Measurements from ENCODE around the gene RAB34. TPM values are rescaled to one million over a fixed set of nuclear protein-coding genes. Genes with fewer than 3 reads are reported as not detected.

RAB34 gene
- total RNA-seq, 1 experiment from 2014 or later, result 158 TPM

GRCh38 chr17:28728364-28729200 lies 10.9 kb upstream of the RAB34 start, which contains the start of gene NEK8:
Gene NEK8 (plus strand): TSS chr17:28728788. CDS start chr17:28728814, 26 bp downstream.
- intact Hi-C loops (cut with micrococcal nuclease; ENCODE audit: unreplicated experiment), result loop anchor here (2.0 to 5.0 kb wide), 2 partner anchors 14 to 169 kb away; partner anchors contain the start of gene FLOT2
- peaks cover 26% of the 10 kb centered on the region for H3K4me1 ChIP-seq (ENCODE audit: insufficient read depth, low read length, poor library complexity, severe bottlenecking)
- ChIA-PET CTCF (interaction anchor here (0.6 to 3.4 kb wide), 14 partner anchors 9 to 388 kb away, joined by 3 to 82 read pairs (median 7); partner anchors contain the start of gene RPL23A), POLR2A (ENCODE audit: low non-redundant PET) (interaction anchor here (0.6 to 1.1 kb wide), 2 partner anchors 9 to 22 kb away, joined by 3 to 4 read pairs; partner anchors contain the start of gene RPL23A)
- H3K4me3 ChIP-seq (ENCODE audit: low read depth, low read length, poor library complexity, severe bottlenecking), result peak within 1 kb of the TSS; percentile 59
- DNase-seq (ENCODE audit: low spot score), result peak; percentile 97
- no TSS peak for BruUV-seq (replicated peaks)
- H3K9me3 ChIP-seq (ENCODE audit: low read depth, low read length, poor library complexity, severe bottlenecking), result no peaks in the 10 kb centered on the region
- H3K27me3 ChIP-seq (replicated peaks; ENCODE audit: insufficient read depth, low read depth, low read length, poor library complexity), result no peaks in the 10 kb centered on the region
- H3K36me3 ChIP-seq (ENCODE audit: insufficient read depth, low read length, poor library complexity, severe bottlenecking), result peaks cover 16% of the 10 kb centered on the region
- H3K27ac ChIP-seq (ENCODE audit: low read depth, low read length, poor library complexity, severe bottlenecking), result peak within 1 kb of the TSS; percentile 94
- no peak for TF ChIP-seq EZH2 (IDR thresholded peaks at IDR 0.05; ENCODE audit: borderline replicate concordance, low read depth, low read length, poor library complexity, severe bottlenecking)
- TF ChIP-seq CTCF (conservative IDR thresholded peaks at IDR 0.05; ENCODE audit: low read depth, low read length), result no peak

- POLR2A ChIA-PET (ENCODE audit: low non-redundant PET), result interaction anchor here (0.5 to 0.7 kb wide), 5 partner anchors 17 to 390 kb away, joined by 3 to 9 read pairs (median 3); no protein-coding TSS in a partner anchor
- DNase-seq (ENCODE audit: low spot score), result peak; percentile 97
- peaks cover 42% of the 10 kb centered on the region for H3K4me1 ChIP-seq (ENCODE audit: insufficient read depth, low read length, poor library complexity, severe bottlenecking)
- peak overlapping the region; percentile 59 for H3K4me3 ChIP-seq (ENCODE audit: low read depth, low read length, poor library complexity, severe bottlenecking)
- no peaks in the 10 kb centered on the region for H3K9me3 ChIP-seq (ENCODE audit: low read depth, low read length, poor library complexity, severe bottlenecking)
- peak; percentile 99 for TF ChIP-seq CTCF (conservative IDR thresholded peaks at IDR 0.05; ENCODE audit: low read depth, low read length)
- TF ChIP-seq EZH2 (IDR thresholded peaks at IDR 0.05; ENCODE audit: borderline replicate concordance, low read depth, low read length, poor library complexity, severe bottlenecking), result no peak
- peaks cover 33% of the 10 kb centered on the region for H3K36me3 ChIP-seq (ENCODE audit: insufficient read depth, low read length, poor library complexity, severe bottlenecking)
- no TSS peak for BruUV-seq (replicated peaks)
- intact Hi-C loops (cut with micrococcal nuclease; ENCODE audit: unreplicated experiment), result loop anchor here (1.0 to 5.0 kb wide), 5 partner anchors 24 to 390 kb away; partner anchors contain the start of gene FLOT2
- CTCF ChIA-PET, result interaction anchor here (0.5 to 3.4 kb wide), 34 partner anchors 10 to 540 kb away, joined by 3 to 82 read pairs (median 5); partner anchors contain the start of genes PHF12 and TRAF4
- H3K27ac ChIP-seq (ENCODE audit: low read depth, low read length, poor library complexity, severe bottlenecking), result peak overlapping the region; percentile 60
- H3K27me3 ChIP-seq (replicated peaks; ENCODE audit: insufficient read depth, low read depth, low read length, poor library complexity), result no peaks in the 10 kb centered on the region
Observed at GRCh38 chr17:28726627-28727491, 9.2 kb upstream of the RAB34 start.

- DNase-seq (ENCODE audit: low spot score), result peak; percentile 79
- CTCF ChIA-PET, result interaction anchor here (0.5 to 3.4 kb wide), 26 partner anchors 9 to 541 kb away, joined by 3 to 82 read pairs (median 6); partner anchors contain the start of genes PHF12 and TRAF4
- peak within 1 kb of the TSS; percentile 79 for H3K27ac ChIP-seq (ENCODE audit: low read depth, low read length, poor library complexity, severe bottlenecking)
- H3K4me1 ChIP-seq (ENCODE audit: insufficient read depth, low read length, poor library complexity, severe bottlenecking), result peaks cover 48% of the 10 kb centered on the region
- peak within 1 kb of the TSS; percentile 59 for H3K4me3 ChIP-seq (ENCODE audit: low read depth, low read length, poor library complexity, severe bottlenecking)
- intact Hi-C loops (cut with micrococcal nuclease; ENCODE audit: unreplicated experiment), result loop anchor here (2.0 to 5.0 kb wide), 3 partner anchors 25 to 391 kb away; partner anchors contain the start of gene FLOT2
- BruUV-seq (replicated peaks), result no TSS peak
- H3K9me3 ChIP-seq (ENCODE audit: low read depth, low read length, poor library complexity, severe bottlenecking), result no peaks in the 10 kb centered on the region
- H3K36me3 ChIP-seq (ENCODE audit: insufficient read depth, low read length, poor library complexity, severe bottlenecking), result peaks cover 39% of the 10 kb centered on the region
- POLR2A ChIA-PET (ENCODE audit: low non-redundant PET), result interaction anchor here (0.6 kb wide), 2 partner anchors 34 to 197 kb away, joined by 3 read pairs; no protein-coding TSS in a partner anchor
- no peak for TF ChIP-seq CTCF (conservative IDR thresholded peaks at IDR 0.05; ENCODE audit: low read depth, low read length)
- no peak for TF ChIP-seq EZH2 (IDR thresholded peaks at IDR 0.05; ENCODE audit: borderline replicate concordance, low read depth, low read length, poor library complexity, severe bottlenecking)
- H3K27me3 ChIP-seq (replicated peaks; ENCODE audit: insufficient read depth, low read depth, low read length, poor library complexity), result no peaks in the 10 kb centered on the region
Observed at GRCh38 chr17:28726226-28726626, 8.6 kb upstream of the RAB34 start, which contains the start of gene TLCD1. Gene TLCD1 (minus strand): TSS chr17:28726233. CDS start chr17:28726097, 136 bp downstream.
